ENCODE data around the gene STK32B. TPM values are rescaled to one million over a fixed set of nuclear protein-coding genes. Genes with fewer than 3 reads are reported as not detected.

Gene STK32B
- total and polyA plus RNA-seq, 2 of the 4 experiments (the other 2 are of a cell fraction) = 5.5 to 6.3 TPM

GRCh38 chr4:5539584-5539983, 488.3 kb downstream of the STK32B start:
- BruUV-seq (replicated peaks) = no TSS peak
- ATAC-seq (ENCODE audit: low read depth) = no peak
- CTCF ChIA-PET = no interaction called here

More at GRCh38 chr4:5539584-5539983, 488.3 kb downstream of the STK32B start:
- no peaks in the 10 kb centered on the region for H3K79me1 ChIP-seq (ENCODE audit: low read depth in 1 of 2, low read length in 2 of 2)
- no peak overlapping the region for H2AFZ ChIP-seq (replicated peaks; ENCODE audit: low read length, poor library complexity)
- H3K27ac ChIP-seq (ENCODE audit: insufficient read depth, low read length) = no peak overlapping the region
- no peak overlapping the region for H4K91ac ChIP-seq (ENCODE audit: insufficient read depth, low read depth, low read length)
- H3K23ac ChIP-seq (ENCODE audit: low read depth, low read length) = no peak overlapping the region
- H2AK9ac ChIP-seq (replicated peaks; ENCODE audit: low read depth, low read length, poor library complexity) = no peak overlapping the region
- no peak overlapping the region for H4K8ac ChIP-seq (ENCODE audit: low read depth in 2 of 2, low read length in 2 of 2)
- WGBS, 2 experiments (ENCODE audit: extremely low coverage in 2 of 2, insufficient read length in 1 of 2) = no CpG with 5 or more reads among the region's 2 CpGs
- intact Hi-C loops (cut with micrococcal nuclease) (no loop called here), in situ Hi-C loops (cut with MboI; ENCODE audit: low sequenced_read_pairs) (no loop called here), dilution Hi-C loops (cut with HindIII; ENCODE audit: low sequenced_read_pairs, unreplicated experiment) (no loop called here)
- no peak overlapping the region for H3K4ac ChIP-seq (ENCODE audit: low read depth, low read length)
- no peak overlapping the region for H2BK15ac ChIP-seq (ENCODE audit: low read depth, low read length)
- no peaks in the 10 kb centered on the region for H3K27me3 ChIP-seq (ENCODE audit: control insufficient read depth, insufficient read depth, low read length)
- no peaks in the 10 kb centered on the region for H4K20me1 ChIP-seq (ENCODE audit: insufficient read depth, low read length)
- no peak overlapping the region for H2BK120ac ChIP-seq (ENCODE audit: low read depth, low read length)
- no peak overlapping the region for H3K4me2 ChIP-seq (ENCODE audit: low read depth, low read length)
- peaks cover 3% of the 10 kb centered on the region; the same call in 1 of the 2 replicates for H3K36me3 ChIP-seq (ENCODE audit: control insufficient read depth, insufficient read depth, low read length)
- POLR2A ChIA-PET (ENCODE audit: unreplicated experiment) = interaction anchor here (0.6 kb wide), 1 partner anchor 509 kb away, joined by 3 read pairs; no protein-coding TSS in a partner anchor
- TF ChIP-seq POLR2A (IDR thresholded peaks at IDR 0.05; ENCODE audit: low read depth, low read length) = no peak
- no peak for TF ChIP-seq RAD21 (IDR thresholded peaks at IDR 0.05; ENCODE audit: low read length)
- TF ChIP-seq MXI1 (IDR thresholded peaks at IDR 0.05; ENCODE audit: borderline replicate concordance, low read depth, low read length) = no peak
- TF ChIP-seq MAZ (IDR thresholded peaks at IDR 0.05; ENCODE audit: borderline replicate concordance, low read depth, low read length) = no peak
- TF ChIP-seq ELK1 (IDR thresholded peaks at IDR 0.05; ENCODE audit: borderline replicate concordance, low read depth, low read length) = no peak
- TF ChIP-seq USF2 (IDR thresholded peaks at IDR 0.05; ENCODE audit: low read depth, low read length) = no peak
- TF ChIP-seq RFX5 (IDR thresholded peaks at IDR 0.05; ENCODE audit: low read depth, low read length) = no peak
- no peak for TF ChIP-seq CTCF (conservative IDR thresholded peaks at IDR 0.05; ENCODE audit: low read depth, low read length)
- no peak for TF ChIP-seq CHD1 (IDR thresholded peaks at IDR 0.05; ENCODE audit: low read depth, low read length)
- no peak for TF ChIP-seq CEBPB (IDR thresholded peaks at IDR 0.05; ENCODE audit: low read depth, low read length)
- no peak for TF ChIP-seq SMC3 (IDR thresholded peaks at IDR 0.05; ENCODE audit: low read depth, low read length)
- no peak for TF ChIP-seq BHLHE40 (IDR thresholded peaks at IDR 0.05; ENCODE audit: low read depth, low read length)
- TF ChIP-seq FOS (IDR thresholded peaks at IDR 0.05; ENCODE audit: low read depth, low read length) = no peak
- no peak for TF ChIP-seq MAFK (IDR thresholded peaks at IDR 0.05; ENCODE audit: low read depth, low read length)
- no peak for TF ChIP-seq RCOR1 (IDR thresholded peaks at IDR 0.05; ENCODE audit: insufficient replicate concordance, low read length)
- TF ChIP-seq NFE2L2 (IDR thresholded peaks at IDR 0.05; ENCODE audit: low read depth, low read length) = no peak
- no peak overlapping the region for H4K5ac ChIP-seq (ENCODE audit: low read depth, low read length)
- H3K14ac ChIP-seq (replicated peaks; ENCODE audit: low read depth, low read length) = no peak overlapping the region
- no peak overlapping the region for H3K9ac ChIP-seq (ENCODE audit: low read depth, low read length)
- DNase-seq = no peak
- H3K18ac ChIP-seq (ENCODE audit: low read depth, low read length) = no peak overlapping the region
- H3K4me1 ChIP-seq (ENCODE audit: control insufficient read depth, insufficient read depth, low read length) = no peaks in the 10 kb centered on the region
- no peaks in the 10 kb centered on the region; the same call in 1 of the 2 replicates for H3K9me1 ChIP-seq (ENCODE audit: insufficient read depth, low read length)
- no peaks in the 10 kb centered on the region for H3K9me3 ChIP-seq (ENCODE audit: control insufficient read depth, insufficient read depth, low read length)
- no peak overlapping the region for H3K4me3 ChIP-seq (ENCODE audit: insufficient read depth, low read depth, low read length)
- H2BK20ac ChIP-seq (ENCODE audit: low read depth, low read length) = no peak overlapping the region
- H3K56ac ChIP-seq (ENCODE audit: extremely low read depth, insufficient read depth, low read length) = no peak overlapping the region
- no peak overlapping the region for H2BK5ac ChIP-seq (ENCODE audit: low read depth, low read length, poor library complexity, severe bottlenecking)
- no peak overlapping the region for H2AK5ac ChIP-seq (ENCODE audit: low read depth, low read length)
